NCI-H1417 (cell line): ENCODE results near the gene TPST2.
"Not testable (repeated sequence)": the region's sequence is repeated elsewhere in the genome, so short reads cannot be mapped to it uniquely, and the experiment has no call there.

ENCODE experiments used
- DNase-seq, 3 experiments: peaks; one replicate each; lab custom pipeline; 2025; lab: John Stamatoyannopoulos, UW

The TPST2 gene

GRCh38 chr22:26589845-26590736 lies at the start of gene TPST2:
TPST2 (minus strand) TSS chr22:26590132; CDS start chr22:26541630, 48,502 bp downstream.
- peak; percentile 67 to 71 (median 70) for DNase-seq

GRCh38 chr22:26636296-26636695 lies 46.4 kb upstream of the TPST2 start:
- no peak for DNase-seq

DNA sequence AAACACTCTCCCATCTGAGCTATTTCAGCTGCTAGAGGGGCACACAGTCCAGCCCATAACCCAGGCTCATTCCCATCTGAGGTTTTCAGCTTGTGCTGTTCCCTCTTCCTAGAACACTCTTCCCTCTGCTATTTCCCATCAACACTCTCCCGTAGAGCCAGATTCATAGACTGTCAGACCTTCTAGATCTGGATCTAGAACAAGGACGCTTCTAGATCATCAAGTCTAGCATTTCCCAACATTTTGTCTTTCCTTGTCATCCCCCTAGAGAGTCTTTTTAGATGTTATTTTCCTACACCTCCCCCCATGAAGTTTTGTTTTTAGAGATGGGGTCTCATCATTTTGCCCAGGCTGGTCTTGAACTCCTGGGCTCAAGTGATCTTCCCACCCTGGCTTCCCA lies 45.2 kb upstream of the TPST2 start:
- no peak for DNase-seq

DNA sequence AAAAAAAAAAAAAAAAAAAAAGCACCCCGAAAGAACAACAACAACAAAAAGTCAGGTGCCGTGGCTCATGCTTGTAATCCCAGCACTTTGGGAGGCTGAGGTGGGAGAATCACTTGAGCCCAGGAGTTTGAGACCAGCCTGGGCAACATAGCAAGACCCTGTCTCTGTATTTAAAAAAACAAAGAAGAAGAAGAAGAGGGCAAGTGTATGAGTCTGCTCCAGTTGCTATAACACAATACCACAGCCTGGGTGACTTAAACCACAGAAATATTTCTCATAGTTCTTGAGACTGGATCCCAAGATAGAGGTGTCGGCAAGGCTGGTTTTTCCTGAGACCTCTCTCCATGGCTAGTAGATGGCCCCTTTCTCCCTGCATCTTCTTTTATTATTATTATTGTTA lies 44.3 kb upstream of the TPST2 start:
- no peak for DNase-seq

DNA sequence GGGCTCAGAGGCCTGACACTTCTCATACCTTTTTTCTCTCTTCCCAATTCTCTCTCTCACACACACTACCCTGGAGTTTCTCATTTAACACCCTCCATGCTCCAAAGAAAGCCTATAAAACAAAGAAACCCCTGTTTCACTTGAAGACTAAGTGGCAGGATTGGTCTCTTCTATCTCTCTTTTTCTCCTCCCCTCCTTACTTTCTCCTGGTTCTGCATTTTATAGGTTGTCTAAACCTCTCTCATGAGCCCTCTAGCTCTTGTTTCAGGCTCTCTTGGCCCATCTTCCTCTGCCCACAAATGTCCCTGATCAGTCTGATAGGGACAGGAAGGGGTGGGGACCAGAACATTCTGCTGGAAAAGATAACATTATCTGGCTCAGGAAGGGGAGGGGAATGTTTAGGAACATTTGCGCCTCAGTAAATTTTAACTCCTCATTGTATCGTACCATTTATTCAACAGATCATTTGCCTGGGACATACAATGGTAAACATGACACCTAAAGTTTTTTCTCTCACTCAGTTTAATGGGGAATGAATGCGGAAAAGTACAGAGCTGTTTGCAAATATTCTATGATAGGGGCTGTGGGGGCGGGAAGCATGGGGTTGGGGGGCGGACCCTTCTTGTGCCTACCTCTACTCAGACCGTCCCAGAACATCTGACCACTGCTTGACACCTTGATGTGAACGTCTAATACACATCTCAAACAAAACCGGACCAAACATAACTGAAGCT lies 42.7 kb upstream of the TPST2 start:
- DNase-seq = no peak

DNA sequence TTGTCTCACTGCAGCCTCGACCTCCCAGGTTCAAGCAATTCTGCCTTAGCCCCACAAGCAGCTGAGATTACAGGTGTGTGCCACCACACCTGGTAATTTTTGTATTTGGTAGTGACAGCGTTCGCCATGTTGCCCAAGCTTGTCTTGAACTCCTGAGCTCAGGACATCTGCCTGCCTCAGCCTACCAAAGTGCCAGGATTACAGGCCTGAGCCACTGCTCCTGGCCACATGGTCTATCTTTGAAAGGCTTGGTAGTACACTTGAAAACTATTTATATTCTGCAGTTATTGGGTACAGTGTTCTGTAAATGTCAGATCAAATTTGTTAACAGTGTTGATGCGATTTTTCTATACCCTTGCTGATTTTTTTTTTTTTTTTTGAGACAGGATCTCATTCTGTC lies 41.4 kb upstream of the TPST2 start:
- no peak for DNase-seq

GRCh38 chr22:26629988-26630761 lies 40.2 kb upstream of the TPST2 start:
- no peak for DNase-seq

DNA sequence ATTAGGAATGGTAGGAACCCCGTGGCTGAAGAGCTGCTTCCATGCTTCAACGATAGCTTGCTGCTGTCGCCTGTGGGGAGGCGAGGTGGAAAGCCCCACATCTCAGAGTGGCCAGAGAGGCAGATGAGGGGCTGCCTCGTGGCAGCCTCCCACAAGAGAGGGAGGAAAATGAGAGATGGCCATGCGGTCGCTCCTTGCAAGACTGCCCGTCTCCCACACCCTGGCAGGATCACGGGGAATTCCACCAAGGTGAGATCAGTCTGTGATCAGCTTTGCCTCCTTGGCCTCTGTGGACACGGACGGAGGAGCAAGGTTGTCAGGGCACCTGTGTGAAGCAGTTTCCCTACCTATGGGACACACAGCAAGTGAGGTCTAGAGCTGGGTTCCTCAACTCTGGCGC lies 34.9 kb upstream of the TPST2 start:
- no peak for DNase-seq

DNA sequence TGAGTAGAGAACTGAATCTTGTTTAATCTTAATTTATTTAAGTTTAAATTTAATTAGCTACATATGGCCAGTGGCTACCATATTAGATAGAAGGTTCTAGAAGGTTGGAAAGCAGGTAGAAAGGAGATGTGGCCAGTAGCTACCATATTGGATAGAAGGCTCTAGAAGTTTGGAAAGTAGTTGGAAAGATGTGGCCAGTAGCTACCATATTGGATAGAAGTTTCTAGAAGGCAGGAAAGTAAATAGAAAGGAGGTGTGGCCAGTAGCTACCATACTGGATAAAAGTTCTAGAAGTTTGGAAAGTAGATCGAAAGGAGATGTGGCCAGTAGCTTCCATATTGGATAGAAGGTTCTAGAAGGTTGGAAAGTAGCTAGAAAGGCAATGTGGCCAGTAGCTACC lies 34.1 kb upstream of the TPST2 start:
- no peak for DNase-seq

DNA sequence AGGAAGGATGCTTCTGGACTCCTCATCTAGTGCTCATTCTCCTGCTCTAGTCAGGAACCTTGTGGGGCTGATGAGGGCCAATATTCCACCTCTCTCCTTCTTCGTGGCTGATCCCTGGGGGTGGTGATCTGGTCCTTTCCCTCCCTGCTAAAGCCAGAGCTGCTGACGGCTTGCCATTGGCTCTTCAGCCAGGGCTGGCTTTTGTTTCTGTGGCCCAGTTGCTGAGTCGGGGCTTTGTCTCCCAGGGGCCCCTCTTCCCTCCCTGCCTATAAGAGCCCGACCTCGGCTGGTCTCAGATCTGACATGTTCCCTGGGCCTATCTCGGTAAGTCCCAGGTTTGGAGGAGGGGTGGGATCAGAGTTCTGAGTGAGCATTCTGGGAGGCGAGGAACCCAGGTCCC lies 31.7 kb upstream of the TPST2 start, which contains the start of gene CRYBA4:
Gene CRYBA4 (plus strand): TSS at position 301 of the 400 bp plus-strand sequence. CDS start 634 bp downstream, outside the sequence.
- no peak for DNase-seq

GRCh38 chr22:26620197-26620596 lies 30.3 kb upstream of the TPST2 start:
- no peak for DNase-seq

DNA sequence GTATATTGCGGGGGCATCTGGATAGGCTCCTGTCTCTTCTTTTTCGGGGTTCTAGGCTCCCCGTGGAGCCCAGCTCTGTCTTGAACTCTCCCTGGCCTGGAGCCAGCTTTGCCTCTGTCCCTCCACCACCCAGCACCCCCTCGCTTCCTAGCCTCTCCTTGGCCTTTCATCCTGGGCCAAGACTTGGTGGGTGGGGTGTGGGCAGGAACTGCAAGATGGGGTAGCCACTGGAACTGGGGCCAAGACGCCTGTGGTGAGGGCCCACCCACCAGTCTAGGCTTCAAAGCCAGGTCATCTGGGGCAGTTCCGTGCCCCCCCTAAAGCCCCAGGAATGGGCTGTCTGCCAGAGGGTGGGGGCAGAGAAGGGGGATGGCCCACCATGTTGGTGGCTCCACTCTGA lies 29.6 kb upstream of the TPST2 start:
- no peak for DNase-seq

DNA sequence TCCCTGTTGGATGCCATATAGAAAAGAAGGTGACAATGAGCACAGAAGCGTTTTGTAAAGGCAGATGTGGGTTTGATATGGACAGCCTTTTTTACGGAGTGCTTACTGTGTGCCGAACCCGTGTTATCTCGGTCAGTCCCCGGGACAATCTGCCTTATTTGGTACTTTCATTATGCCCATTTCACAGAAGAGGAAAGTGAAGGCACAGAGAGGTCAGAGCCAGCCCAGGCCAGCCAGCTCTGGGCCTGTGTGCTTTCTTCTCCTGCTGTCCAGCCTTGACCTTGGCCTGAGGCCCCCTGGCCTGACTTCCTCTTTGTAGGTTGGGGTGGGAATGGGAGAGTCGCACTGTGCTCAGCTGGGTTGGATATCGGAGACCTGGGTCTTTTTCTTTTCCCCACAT lies 28.5 kb upstream of the TPST2 start:
- DNase-seq = no peak

DNA sequence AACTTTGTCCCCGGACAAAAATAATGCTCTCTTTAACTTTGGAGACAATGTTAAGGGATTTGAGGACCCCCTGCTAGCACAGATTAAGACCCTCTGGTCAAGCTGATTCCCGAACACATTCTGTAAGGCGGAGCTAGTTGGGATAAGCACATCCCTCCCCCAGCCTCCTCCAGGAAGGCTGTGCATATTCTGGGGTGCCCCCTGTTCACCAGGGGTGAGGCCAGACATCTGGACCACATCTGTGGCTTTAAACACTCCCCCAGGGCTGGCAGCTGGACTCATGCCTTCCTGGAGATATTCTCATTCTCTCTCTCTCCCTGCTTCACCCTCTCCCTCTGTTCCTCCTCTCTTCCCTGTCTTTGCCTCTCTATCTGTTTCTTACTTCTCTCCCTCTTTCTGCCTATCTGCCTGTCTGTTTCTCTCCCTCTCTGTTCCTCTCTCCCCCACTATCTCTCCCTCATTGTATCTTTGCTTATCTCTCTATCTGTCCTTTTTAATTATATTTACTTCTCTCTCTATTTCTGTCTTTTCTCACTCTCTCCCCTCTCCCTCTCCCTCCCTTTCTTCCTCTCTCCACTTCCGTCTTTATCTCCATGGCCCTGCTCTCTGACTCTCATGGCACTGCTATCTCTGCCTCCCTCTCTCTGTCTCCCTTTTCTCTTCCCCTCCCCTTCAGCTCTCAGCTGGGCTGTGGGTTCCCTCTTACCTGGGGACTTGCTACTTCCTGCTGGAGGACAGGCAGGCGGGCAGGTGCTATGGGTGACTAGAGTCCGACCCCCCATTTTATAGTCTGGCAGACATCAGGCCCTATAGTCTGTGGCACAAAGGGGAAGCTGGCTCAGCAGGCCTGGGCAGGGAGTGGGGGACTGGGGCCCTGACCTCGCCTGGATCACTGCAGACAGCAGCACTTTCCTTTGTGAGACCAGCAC lies 27.6 kb upstream of the TPST2 start, which contains the start of gene CRYBB1:
Gene CRYBB1 (minus strand): TSS at position 757 of the 929 bp plus-strand sequence. CDS start 1,708 bp downstream, outside the sequence.
- no peak for DNase-seq

DNA sequence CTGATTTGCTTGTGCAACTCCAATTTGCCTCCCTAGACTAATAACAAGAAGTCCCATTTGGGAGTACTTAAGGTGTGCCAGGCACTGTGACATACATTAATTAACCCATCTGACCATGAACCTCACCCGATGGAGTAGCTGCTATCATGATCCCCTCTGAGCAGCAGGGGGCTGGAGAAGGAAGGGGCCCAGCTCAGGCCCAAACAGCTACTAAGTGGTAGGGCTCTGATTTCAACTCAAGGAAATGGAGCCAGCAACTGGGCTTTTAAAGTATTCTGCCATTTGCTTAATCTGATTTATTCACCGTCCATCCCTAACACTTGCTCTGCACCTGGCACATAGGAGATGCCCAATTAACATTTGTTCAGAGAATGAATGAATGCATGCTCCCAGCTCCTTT lies 26.7 kb upstream of the TPST2 start:
- no peak for DNase-seq

- no peak for DNase-seq
Observed at GRCh38 chr22:26615830-26616435, 26.0 kb upstream of the TPST2 start.

DNA sequence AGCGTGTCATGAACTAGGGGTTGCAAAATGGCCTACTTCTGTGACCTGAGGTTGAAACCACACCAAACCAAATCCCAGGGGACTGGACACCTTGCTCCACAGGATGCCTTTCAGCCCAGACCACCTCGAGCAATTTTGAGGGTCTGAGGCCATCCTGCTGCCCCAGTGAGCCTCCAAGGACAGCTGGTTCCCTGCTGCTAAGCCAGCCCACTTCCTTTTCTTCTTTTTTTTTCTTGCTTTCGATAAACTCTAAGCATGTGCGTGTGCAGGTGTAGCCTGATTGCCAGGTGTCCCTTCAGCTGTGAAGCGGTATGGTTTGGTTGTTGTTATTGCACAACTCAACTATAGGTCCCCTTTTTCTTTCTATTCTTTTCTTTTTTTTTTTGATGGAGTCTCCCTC lies 25.2 kb upstream of the TPST2 start:
- DNase-seq = no peak

DNA sequence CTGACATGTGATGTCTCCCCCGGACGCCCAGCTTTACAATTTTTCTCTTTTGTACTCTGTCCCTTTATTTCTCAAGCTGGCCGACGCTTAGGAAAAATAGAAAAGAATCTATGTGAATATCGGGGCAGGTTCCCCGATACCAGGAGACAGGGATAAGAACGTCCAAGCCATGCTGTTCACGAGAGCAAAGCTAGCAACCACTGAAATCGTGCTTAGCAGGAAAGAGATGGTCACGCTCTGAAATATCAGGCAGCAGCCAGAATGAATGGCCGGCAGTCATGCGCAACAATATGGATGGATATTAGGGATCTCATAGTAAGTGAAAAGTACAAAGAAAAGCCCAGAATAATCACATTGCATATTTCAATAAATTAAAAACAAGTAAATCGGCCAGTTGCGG lies 24.4 kb upstream of the TPST2 start:
- DNase-seq = no peak

- DNase-seq = not testable (repeated sequence)
Observed at GRCh38 chr22:26613753-26614152, 23.8 kb upstream of the TPST2 start.

GRCh38 chr22:26612652-26613051 lies 22.7 kb upstream of the TPST2 start:
- no peak for DNase-seq

DNA sequence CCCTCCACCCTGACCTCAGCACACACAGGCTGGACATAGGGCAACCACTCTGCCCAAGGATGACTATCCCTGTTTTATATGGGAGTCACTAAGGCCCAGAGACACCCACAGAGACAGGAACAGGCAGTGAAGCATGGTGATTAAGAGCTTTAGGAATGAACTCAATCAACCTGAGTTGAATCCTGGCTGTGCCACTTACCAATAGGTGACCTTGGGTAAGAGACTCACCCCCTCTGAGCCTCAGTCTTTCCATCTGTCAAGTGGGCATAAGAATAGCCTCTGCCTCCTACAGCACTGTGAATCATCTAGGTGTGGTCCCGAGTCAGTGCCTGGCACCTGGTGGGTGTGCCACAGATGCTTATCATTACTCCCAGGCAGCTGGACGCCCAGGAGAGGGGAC lies 21.1 kb upstream of the TPST2 start:
- no peak for DNase-seq
